Measurements from ENCODE around the gene SNTN. TPM values are rescaled to one million over a fixed set of nuclear protein-coding genes. Genes with fewer than 3 reads are reported as not detected.

The SNTN gene
- total and polyA plus RNA-seq, 2 of the 13 experiments (the other 11 are each of a cell fraction or from before 2014, with no cell fraction given), result not detected

DNA sequence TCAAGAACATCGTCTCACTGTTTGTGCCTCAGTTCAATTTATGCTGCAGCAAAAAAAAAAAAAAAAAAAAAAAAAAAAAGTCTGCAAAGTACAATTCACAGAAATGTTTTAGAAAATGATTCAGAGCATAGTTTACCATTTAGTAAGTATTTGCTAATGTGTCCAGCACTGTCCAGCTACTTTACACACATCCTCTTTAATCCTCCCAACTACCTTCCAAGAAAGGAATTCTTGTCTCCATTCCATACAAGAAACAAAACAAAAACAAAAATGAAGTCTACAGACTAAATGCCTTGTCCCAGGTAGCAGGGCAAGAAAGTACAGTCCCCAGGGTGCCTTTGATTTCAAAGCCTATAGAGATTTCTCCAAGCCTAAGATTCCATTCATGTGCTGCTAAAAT, 38.9 kb upstream of the SNTN start:
- no peaks in the 10 kb centered on the region for H3K27me3 ChIP-seq (ENCODE audit: control insufficient read depth in 1 of 2, insufficient read depth in 2 of 2, low read length in 2 of 2)
- 4% methylated on average over 1 of the region's 1 CpG for WGBS (ENCODE audit: low lambda C conversion rate)
- H3K79me2 ChIP-seq (ENCODE audit: insufficient read depth, low read length), result no peaks in the 10 kb centered on the region
- FAIRE-seq, result no peak
- no peaks in the 10 kb centered on the region for H3K9me3 ChIP-seq (ENCODE audit: low read length)
- no peak for ATAC-seq
- no peak overlapping the region for H2AFZ ChIP-seq (ENCODE audit: low read length)
- no peak overlapping the region for H3K9ac ChIP-seq (ENCODE audit: insufficient read depth, low read depth, low read length)
- H3K27ac ChIP-seq (ENCODE audit: extremely low read length, insufficient read depth, low read length), result no peak overlapping the region
- intact Hi-C loops (cut with micrococcal nuclease; ENCODE audit: unreplicated experiment), result no loop called here
- ChIA-PET POLR2A (no interaction called here), CTCF (ENCODE audit: low intra/inter-chr PET ratio, low total read pairs) (no interaction called here)
- no peaks in the 10 kb centered on the region for H3K36me3 ChIP-seq (replicated peaks in 1 of 2; ENCODE audit: control insufficient read depth in 1 of 2, insufficient read depth in 2 of 2, low read length in 2 of 2)
- TF ChIP-seq BCL6 (CRISPR knock-in tag; IDR thresholded peaks at IDR 0.05) (no peak), ZFP82 (CRISPR knock-in tag; IDR thresholded peaks at IDR 0.05; ENCODE audit: borderline replicate concordance) (no peak)
- TF ChIP-seq, protein P1, sequence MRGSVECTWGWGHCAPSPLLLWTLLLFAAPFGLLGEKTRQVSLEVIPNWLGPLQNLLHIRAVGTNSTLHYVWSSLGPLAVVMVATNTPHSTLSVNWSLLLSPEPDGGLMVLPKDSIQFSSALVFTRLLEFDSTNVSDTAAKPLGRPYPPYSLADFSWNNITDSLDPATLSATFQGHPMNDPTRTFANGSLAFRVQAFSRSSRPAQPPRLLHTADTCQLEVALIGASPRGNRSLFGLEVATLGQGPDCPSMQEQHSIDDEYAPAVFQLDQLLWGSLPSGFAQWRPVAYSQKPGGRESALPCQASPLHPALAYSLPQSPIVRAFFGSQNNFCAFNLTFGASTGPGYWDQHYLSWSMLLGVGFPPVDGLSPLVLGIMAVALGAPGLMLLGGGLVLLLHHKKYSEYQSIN (CRISPR knock-in tag; IDR thresholded peaks at IDR 0.05; ENCODE audit: borderline replicate concordance), result no peak
- no TSS peak for BruUV-seq (replicated peaks)
- no peak overlapping the region for H3K4me2 ChIP-seq (ENCODE audit: low read depth, low read length)
- in situ Hi-C loops (cut with HindIII; ENCODE audit: extremely low pct_ligation_motif_present, low pct_unique_long_range_greater_than_20kb), result no loop called here
- H4K20me1 ChIP-seq (ENCODE audit: insufficient read depth, low read length), result no peaks in the 10 kb centered on the region
- no peak overlapping the region for H3K4me3 ChIP-seq (replicated peaks in 1 of 3; ENCODE audit: insufficient read depth in 1 of 3, low read depth in 2 of 3, low read length in 3 of 3)
- DNase-seq (ENCODE audit: low spot score), result no peak
- no peaks in the 10 kb centered on the region for H3K4me1 ChIP-seq (ENCODE audit: insufficient read depth, low read length)

DNA sequence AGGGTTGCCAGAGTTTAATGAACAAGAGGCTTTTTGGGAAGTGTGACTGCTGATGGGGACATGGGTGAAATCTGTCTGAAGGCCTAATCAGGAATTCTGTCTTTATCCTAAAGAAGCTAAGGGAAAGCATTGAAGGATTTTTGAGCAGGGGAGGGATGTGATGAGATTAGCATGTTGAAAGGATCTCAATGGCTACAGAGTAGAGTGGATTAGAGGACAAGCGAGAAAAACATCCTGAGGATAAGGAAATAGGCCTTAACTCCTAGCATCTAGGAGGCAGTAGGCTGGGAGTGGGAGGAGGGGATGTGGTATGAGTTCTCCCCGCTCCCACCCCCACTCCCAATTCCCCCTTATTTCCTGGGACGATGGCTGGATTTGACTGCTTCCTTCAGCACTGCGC, 35.1 kb upstream of the SNTN start:
- no peaks in the 10 kb centered on the region for H3K4me1 ChIP-seq (ENCODE audit: insufficient read depth, low read length)
- TF ChIP-seq FOXC1 (CRISPR knock-in tag; IDR thresholded peaks at IDR 0.05; ENCODE audit: borderline replicate concordance) (no peak), CENPX (CRISPR knock-in tag; IDR thresholded peaks at IDR 0.05) (no peak), ZNF605 (CRISPR knock-in tag; IDR thresholded peaks at IDR 0.05) (no peak), SETDB1 (CRISPR knock-in tag; IDR thresholded peaks at IDR 0.05; ENCODE audit: borderline replicate concordance) (no peak), FOXK2 (IDR thresholded peaks at IDR 0.05) (no peak), ZNF510 (CRISPR knock-in tag; IDR thresholded peaks at IDR 0.05; ENCODE audit: low read depth) (no peak), ZBTB7A (CRISPR knock-in tag; IDR thresholded peaks at IDR 0.05) (no peak), RAD21 (CRISPR knock-in tag; IDR thresholded peaks at IDR 0.05) (no peak), RFXAP (CRISPR knock-in tag; IDR thresholded peaks at IDR 0.05; ENCODE audit: borderline replicate concordance) (no peak)
- TF ChIP-seq, protein P2, sequence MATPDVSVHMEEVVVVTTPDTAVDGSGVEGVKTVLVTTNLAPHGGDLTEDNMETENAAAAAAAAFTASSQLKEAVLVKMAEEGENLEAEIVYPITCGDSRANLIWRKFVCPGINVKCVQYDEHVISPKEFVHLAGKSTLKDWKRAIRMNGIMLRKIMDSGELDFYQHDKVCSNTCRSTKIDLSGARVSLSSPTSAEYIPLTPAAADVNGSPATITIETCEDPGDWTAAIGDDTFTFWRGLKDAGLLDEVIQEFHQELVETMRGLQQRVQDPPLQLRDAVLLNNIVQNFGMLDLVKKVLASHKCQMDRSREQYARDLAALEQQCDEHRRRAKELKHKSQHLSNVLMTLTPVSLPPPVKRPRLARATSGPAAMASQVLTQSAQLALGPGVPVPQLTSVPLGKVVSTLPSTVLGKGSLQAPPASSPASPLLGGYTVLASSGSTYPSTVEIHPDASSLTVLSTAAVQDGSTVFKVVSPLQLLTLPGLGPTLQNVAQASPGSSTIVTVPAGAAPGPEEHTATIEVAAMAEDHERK (CRISPR knock-in tag; IDR thresholded peaks at IDR 0.05; ENCODE audit: low read depth), result no peak
- H3K79me2 ChIP-seq (ENCODE audit: insufficient read depth, low read length), result no peaks in the 10 kb centered on the region
- DNase-seq (ENCODE audit: low spot score) (no peak), ATAC-seq (no peak), FAIRE-seq (no peak)
- H3K27me3 ChIP-seq (ENCODE audit: control insufficient read depth in 1 of 2, insufficient read depth in 2 of 2, low read length in 2 of 2), result 0 out of 5 replicates have a peak, but pooled peaks cover 0 to 2% of the 10 kb centered on the region in 2 experiments
- in situ Hi-C loops (cut with HindIII; ENCODE audit: extremely low pct_ligation_motif_present, low pct_unique_long_range_greater_than_20kb) (no loop called here), intact Hi-C loops (cut with micrococcal nuclease; ENCODE audit: unreplicated experiment) (no loop called here)
- BruUV-seq (replicated peaks), result no TSS peak
- no peak overlapping the region for H3K9ac ChIP-seq (ENCODE audit: insufficient read depth, low read depth, low read length)
- no peaks in the 10 kb centered on the region for H4K20me1 ChIP-seq (ENCODE audit: insufficient read depth, low read length)
- WGBS (ENCODE audit: low lambda C conversion rate), result 19% methylated on average over 2 of the region's 4 CpGs
- no peaks in the 10 kb centered on the region for H3K36me3 ChIP-seq (replicated peaks in 1 of 2; ENCODE audit: control insufficient read depth in 1 of 2, insufficient read depth in 2 of 2, low read length in 2 of 2)
- H3K27ac ChIP-seq (ENCODE audit: extremely low read length, insufficient read depth, low read length), result no peak overlapping the region
- POLR2A ChIA-PET, result no interaction called here
- H3K4me2 ChIP-seq (ENCODE audit: low read depth, low read length), result no peak overlapping the region
- H3K9me3 ChIP-seq (ENCODE audit: low read length), result no peaks in the 10 kb centered on the region
- CTCF ChIA-PET (ENCODE audit: low intra/inter-chr PET ratio, low total read pairs), result no interaction called here
- H2AFZ ChIP-seq (ENCODE audit: low read length), result no peak overlapping the region
- no peak overlapping the region for H3K4me3 ChIP-seq (replicated peaks in 1 of 3; ENCODE audit: insufficient read depth in 1 of 3, low read depth in 2 of 3, low read length in 3 of 3)

Data from HepG2 (cell line).